M059J (cell line): ENCODE data around the gene B4GALNT1. TPM values are rescaled to one million over a fixed set of nuclear protein-coding genes. Genes with fewer than 3 reads are reported as not detected.
"Not testable (repeated sequence)": the region's sequence is repeated elsewhere in the genome, so short reads cannot be mapped to it uniquely, and the experiment has no call there.

Experiments used
- DNase-seq: peaks from one replicate; pipeline ENCODE4 v3.0.0-alpha.2; 2012; ENCODE audit warnings: low read depth
- total RNA-seq: library from RNA; depleted of rRNA; stranded (reverse); fragments of >200 nt; shearing (Covaris generic); gene quantifications from 2 replicates; pipeline ENCODE4 v1.2.3, GENCODE V29; 2014

Gene B4GALNT1
- total RNA-seq, 1 experiment from 2014 or later = 43.3 TPM

GRCh38 chr12:57637364-57637763 lies 4.4 kb upstream of the B4GALNT1 start:
- no peak for DNase-seq

GRCh38 chr12:57636731-57637130 lies 3.7 kb upstream of the B4GALNT1 start:
- DNase-seq = not testable (repeated sequence)

- DNase-seq = peak; percentile 27
Observed at GRCh38 chr12:57632073-57632957, 686 bp downstream of the B4GALNT1 start.

DNA sequence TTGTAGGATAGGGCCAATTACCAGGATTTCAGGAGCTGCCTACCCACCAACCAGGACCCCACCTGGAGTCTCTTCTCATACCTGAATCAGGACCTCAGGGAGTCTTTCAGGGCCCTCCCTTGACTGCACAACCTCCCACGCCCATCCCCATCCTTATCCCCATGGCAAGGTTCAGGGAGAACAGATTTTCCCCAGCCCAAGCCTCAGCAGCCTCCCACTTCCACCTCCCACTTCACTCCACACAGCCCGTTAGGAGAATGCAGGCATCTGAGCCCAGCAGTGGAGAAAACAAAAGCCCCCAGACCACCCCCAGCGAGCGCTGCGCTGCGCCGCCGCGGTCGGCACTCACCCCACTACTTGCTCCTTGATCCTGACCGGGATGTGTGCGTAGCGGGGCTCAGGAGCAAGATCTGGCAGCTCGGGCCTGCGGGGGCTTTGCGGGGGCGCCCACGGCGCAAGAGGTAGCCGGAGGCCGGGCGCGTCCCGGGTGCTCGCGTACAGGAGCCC lies 1.4 kb downstream of the B4GALNT1 start:
- DNase-seq = no peak

- DNase-seq = no peak
Observed at GRCh38 chr12:57630891-57631433, 2.0 kb downstream of the B4GALNT1 start.

DNA sequence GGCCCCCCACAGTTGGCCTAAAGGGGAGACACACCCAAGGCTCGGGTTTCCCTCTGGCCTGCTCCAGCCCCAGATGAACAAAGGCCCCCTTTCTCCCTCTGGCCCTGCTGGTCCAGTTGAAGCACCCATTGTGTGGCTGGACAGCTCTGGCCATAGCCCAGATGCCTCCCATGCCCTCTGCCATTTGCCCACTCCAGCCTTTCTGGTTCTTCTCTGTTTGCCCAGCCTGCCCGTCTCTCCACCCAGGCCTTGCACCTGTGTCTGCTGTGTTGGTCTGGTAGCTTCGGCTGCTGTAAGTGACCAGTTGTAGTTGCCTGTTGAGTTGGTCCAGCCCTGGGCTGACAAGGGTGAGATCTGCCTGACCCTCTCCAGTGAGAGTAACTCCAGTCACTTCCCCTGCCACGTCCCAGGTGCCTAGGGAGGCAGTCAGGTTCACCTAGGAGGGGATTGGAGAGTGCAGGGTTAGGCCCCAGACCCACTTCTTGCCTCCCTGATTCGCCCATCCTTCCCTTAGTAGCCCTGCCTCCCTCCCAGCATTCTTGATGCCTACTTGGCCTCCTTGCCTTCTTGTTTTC lies 3.0 kb downstream of the B4GALNT1 start:
- no peak for DNase-seq

DNA sequence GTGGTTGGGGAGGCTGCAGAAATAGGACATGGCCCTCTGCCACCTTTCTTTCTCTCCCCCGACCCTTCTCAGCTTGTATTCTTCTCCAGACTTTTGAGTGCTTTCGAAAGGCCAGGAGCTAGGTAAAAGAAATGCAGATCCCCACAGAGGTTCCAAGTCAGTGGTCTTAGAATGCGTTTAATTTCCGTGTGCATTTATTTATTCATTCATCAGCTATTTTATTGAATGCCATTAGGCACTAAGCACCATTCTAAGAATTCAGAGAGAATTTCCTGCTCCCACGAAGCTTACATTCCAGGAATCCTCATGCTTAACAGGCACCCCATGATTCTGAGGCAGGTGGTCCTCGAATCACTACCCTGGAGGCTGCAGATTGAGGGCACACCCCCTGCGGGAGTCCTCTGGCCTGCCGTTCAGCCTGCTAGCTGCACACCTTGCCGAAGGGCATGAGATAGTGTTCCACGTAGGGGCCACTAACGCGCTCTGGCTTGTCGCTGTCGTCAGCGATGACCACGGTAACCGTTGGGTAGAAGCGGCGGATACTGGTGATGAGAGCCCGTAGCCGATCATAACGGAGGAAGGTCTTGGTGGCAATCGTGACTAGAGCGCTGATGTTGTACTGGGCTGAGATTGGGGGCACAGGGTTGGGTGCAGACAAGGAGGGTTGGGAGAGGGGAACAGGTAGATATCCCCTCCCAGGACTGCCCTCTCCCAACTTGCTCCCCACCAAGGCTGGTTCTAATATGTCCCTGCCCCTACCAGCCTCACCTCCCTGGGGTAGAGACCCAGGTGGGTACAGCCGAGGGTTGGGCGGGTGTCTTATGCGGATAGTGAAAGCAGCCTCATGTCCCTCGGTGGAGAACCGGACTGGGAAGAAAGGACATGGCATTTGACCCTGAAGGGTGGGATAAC lies 4.5 kb downstream of the B4GALNT1 start:
- no peak for DNase-seq

DNA sequence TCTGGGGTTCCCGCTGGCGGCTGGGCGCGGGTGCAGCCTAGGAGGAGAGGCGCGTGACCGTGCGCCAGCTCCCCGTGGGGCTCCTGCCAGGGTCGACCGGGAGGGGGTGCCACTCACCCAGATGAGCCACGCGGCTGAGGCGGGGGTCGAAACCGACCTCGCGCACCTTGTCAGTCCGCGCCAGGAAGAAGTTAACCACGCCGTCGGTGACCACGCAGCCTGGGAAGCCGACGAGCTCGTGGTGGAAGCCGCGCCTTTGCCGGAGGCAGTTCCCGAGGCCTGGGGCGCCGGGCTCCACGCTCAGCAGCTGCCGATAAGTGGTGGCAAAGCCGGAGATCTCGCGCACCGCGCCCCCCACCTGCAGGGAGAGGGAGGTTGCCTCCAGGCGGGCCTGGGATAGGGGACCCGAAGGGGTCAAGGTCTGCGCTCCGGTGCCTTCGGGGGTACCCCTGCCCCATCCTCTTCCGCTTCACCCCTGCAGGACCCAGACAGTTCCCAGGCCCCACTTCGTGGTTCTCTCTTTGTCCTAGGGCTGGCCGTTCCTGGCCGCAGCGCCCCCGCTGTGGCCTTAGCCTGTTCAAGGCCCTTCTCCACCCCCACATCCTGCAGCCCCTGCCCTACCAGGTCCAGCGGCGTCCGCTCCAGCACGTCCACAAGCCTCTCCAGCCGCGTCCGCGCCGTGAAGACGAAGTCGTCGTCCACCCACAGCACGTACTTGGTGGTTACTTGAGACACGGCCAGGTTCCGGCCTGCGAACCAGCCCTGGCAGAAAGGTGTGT lies 5.3 kb downstream of the B4GALNT1 start:
- no peak for DNase-seq

GRCh38 chr12:57626921-57627445 lies 6.0 kb downstream of the B4GALNT1 start:
- DNase-seq = no peak

GRCh38 chr12:57626111-57626920 lies 6.7 kb downstream of the B4GALNT1 start:
- no peak for DNase-seq

- no peak for DNase-seq
Observed at GRCh38 chr12:57625261-57626032, 7.6 kb downstream of the B4GALNT1 start.

GRCh38 chr12:57624441-57625220 lies 8.4 kb downstream of the B4GALNT1 start:
- no peak for DNase-seq

DNA sequence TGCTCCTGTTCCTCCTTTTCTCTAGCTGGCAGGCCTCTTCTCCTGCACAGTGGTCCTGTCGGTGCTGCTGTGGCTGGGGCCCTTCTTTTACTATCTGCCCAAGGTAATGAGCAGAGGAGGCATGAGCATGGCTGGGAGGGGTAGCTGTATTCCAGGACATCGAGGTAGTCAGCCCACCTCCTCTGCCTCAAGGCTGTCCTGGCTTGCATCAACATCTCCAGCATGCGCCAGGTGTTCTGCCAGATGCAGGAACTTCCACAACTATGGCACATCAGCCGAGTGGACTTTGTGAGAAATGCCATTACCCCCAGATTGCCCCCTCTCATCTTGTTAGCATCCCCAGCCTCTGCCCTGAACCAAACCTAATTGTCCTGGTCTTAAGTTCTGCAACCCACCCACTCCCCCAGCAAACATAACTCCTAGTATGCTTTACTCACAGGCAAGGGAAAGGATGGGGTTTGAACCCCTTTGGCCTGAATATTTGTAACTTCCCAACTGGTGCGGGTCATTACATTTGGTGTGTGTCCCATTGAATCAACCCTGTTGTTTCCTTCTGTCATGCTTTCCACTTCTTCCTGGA lies 9.1 kb downstream of the B4GALNT1 start:
- no peak for DNase-seq

DNA sequence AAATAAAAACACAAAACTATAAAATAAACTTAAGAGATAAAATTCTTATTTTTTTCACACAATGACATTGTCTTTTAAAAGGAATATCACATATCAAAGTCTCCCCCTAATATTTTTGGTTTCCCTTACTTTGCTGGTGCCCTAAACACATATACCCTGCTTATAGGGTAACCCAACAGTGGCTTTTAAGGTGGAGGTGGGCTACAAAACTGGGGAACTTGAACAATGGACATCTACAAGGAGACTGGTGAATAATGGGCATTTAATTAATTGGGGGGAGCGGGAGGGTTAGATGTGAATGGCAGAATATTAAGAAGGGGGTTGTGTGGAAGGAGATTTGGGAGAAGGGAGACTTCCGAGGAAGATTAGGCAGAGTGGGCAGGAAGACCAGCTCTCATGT lies 9.6 kb downstream of the B4GALNT1 start:
- DNase-seq = no peak

GRCh38 chr12:57622293-57623245 lies 10.4 kb downstream of the B4GALNT1 start:
- no peak for DNase-seq

DNA sequence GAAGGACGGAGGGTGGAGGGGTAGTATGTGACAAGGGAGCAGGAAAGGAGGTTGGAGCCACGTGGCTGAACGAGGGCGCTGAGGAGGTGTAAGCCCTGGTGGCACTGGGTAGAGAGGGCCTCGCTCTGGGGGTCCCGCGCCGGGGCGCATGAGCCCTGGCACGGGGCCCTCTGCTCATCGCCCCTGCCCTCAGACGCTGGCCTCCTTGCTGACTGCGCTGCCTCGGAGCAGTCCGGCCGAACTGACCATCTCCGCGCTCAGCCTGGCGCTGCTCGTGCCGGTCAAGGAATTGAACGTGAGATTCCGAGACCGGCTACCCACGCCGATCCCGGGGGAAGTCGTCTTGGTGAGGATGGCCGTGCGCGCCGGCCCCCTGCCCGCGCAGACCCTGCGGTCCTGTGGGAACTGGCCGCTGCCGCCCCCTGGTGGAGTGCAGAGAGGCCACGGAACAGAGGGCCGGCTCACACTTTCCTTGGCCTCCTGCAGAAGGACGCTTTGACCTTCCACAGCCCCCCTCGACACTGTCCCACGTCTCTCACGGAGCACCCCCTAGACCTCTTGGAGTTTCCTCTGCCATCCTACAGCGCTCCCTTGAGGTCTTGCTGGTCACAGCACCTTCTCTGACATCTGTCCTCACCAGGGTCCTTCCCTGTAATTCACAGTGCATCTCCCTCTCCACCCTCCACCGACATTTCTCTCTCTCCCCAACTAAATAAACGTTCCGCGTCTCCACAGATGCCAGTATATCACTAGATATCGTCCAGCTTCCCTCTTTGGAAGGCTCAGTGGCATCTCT lies 11.3 kb downstream of the B4GALNT1 start:
- peak; percentile 27 for DNase-seq
